ENCODE data around the gene OR6C75.
"Not testable (repeated sequence)": the region's sequence is repeated elsewhere in the genome, so short reads cannot be mapped to it uniquely, and the experiment has no call there.

GRCh38 chr12:55355338-55355737, 7.4 kb upstream of the OR6C75 start:
- TF ChIP-seq CTCF, POLR2AphosphoS5, POLR2A, EP300 (IDR thresholded peaks at IDR 0.05): not testable (repeated sequence)
